Amniotic stem cell (primary cell): Measurements from ENCODE around the gene TBC1D3E.
"Not testable (repeated sequence)": the region's sequence is repeated elsewhere in the genome, so short reads cannot be mapped to it uniquely, and the experiment has no call there.

Experiments used
- DNase-seq: peaks from one replicate; lab custom pipeline; 2025; lab: John Stamatoyannopoulos, UW

Gene TBC1D3E

DNA sequence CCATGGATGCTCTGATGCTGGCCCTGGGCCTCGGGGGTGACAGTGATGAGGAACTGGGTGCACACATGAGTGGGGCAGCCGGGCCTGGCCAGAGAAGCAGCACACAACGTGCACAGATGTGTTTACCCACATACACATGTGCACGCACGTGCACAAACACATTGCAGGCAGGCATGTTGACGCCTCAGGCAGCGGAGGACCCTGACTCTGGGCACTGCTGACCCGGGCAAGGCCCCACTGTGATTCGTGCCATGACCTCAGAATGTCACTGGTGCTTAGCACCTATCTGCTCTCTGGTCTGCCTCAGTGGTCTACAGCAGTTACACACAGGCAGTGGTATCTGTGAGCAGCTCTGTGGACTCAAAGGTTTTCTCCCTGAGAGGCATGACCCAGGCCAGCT is at the start of gene TBC1D3E:
Gene TBC1D3E, plus strand, starts transcription at position 301 of the 400 bp plus-strand sequence. CDS start 1,545 bp downstream, outside the sequence.
- DNase-seq = not testable (repeated sequence)

DNA sequence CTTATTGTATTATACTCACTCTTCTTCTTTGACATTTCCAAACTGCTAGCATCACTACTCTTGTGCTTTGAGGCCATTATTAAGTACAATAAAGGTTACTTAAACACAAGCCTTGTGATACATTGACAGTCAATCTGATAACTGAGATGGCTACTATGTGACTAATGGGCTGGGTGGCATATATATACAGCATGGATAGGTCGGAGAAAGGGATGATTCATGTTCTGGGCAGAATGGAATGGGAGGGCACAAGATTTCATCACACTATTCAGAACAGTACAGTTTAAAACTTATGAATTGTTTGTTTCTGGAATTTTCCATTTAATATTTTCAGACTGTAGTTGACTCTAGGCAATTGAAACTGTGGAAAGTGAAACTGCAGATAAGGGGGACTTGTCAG is 40.4 kb upstream of the TBC1D3E start:
- DNase-seq = not testable (repeated sequence)

DNA sequence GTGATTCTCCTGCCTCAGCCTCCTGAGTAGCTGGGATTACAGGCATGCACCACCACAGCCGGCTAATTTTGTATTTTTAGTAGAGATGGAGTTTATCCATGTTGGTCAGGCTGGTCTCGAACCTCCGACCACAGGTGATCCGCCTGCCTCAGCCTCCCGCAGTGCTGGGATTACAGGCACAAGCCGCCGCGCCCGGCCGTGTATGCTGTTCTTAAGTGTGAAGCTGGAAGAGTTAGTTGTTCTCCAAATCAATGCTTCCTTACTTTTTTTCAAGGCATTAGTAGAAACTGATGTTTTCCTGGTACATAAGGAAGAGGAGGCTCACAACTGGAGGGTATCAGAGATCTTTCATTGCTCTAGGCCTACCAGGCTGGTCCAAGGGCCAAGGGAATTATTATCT is 39.6 kb upstream of the TBC1D3E start:
- not testable (repeated sequence) for DNase-seq

DNA sequence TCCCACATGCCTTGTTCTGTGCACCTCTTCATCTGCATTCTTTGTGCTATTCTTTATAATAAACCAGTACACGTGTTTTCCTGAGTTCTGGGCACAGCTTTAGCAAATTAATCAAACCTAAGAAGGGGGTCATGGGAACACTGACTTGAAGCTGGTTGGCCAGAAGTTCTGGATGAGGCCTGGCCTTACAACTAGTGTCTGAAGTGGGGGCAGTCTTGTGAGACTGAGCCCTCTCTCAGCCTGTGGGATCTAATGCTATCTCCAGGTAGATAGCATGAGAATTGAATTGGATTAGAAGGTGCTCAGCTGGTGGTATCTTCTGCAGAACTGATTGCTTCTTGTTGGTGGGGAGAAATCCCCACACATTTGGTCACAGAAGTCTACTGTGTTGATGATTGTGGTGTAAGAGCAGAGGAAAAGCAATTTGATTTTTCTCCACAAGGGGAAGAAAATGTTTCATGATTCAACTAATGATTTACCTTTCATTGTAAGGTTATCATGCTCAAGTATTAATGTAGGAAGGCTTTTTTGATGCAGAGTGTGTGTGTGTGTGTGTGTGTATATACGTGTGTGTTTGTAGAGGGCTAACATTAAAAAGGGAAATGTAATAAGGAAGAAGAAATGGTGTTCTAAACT is 33.6 kb upstream of the TBC1D3E start:
- not testable (repeated sequence) for DNase-seq

DNA sequence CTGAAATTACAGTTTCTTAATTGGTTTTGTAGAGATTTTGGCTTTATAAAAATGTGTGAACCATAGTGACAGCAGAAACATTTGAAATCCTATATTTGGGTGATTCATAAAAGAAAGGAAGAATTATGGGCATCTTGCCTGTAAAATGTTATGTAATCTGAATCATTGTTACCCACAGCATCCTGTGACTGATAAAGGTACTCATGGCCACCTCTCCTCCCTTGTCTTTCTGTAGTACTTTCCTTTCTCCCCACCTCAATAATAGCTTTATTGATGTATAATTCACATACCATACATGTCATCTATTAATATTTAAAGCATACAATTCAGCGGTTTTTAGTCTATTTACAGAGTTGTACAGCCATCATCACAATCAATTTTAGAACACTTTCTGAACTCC is 28.5 kb upstream of the TBC1D3E start:
- not testable (repeated sequence) for DNase-seq

DNA sequence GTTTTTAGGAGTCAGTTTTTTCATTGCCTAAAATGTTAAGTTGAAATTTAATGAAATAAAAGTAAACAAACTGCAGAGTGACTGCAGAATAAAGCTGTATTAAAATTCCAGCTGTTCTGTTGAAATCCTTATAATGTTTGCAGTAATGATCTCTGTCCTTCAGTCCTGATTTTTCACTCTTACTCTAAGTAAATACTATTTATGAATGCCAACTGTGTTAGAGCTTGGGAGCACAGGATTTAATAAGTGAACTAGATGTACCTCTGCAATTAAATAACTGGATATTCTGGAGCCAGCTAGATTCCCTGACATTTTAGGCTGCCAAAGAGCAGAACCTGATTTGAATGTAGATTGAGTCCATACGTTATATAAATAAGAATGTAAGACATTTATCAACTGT is 7.9 kb upstream of the TBC1D3E start:
- DNase-seq = not testable (repeated sequence)

DNA sequence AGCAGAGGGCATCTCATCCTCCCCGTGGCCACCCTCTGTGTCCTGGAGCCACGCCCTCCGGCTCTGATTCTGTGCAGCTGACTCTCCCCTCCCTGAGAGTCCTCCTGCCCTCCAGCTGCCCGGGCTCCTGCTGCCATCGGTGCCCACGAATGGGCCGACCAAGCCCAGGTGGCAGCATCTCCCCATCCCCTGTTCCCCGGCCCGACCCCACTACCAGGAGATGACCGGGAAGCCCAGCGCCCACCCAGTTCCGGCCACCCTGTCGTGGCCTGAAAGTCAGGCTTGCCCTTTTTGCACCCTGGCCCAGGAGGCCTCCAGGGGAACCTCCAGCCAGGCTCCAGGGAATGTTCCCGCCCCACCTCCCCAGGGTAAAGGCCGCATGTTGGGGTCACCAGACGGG is 7.1 kb downstream of the TBC1D3E start:
- DNase-seq = not testable (repeated sequence)
